WTC11 (cell line): ENCODE data around the gene FGF5. TPM values are rescaled to one million over a fixed set of nuclear protein-coding genes. Genes with fewer than 3 reads are reported as not detected.

ENCODE experiments used
- ATAC-seq: fragments of 200-7000 bp; cut with Tn5 transposase; 2 replicates; pipeline ENCODE4 v1.10.0; 2021; ENCODE audit warnings: mild to moderate bottlenecking, moderate library complexity
- CTCF ChIA-PET: fragments of 300-600 bp; sonication (Branson Sonifier 250); formaldehyde crosslinking; loops from one replicate; lab custom pipeline; 2021; ENCODE audit warnings: antibody characterized with exemption; lab: Charles Lee
- POLR2A ChIA-PET: fragments of 350-600 bp; sonication (Branson Sonifier 250); formaldehyde crosslinking; loops from one replicate; lab custom pipeline; 2021; ENCODE audit warnings: antibody characterized with exemption; lab: Charles Lee
- DNase-seq: peaks from one replicate; pipeline ENCODE4 v3.0.0; 2021; ENCODE audit warnings: low spot score
- H3K27ac Mint-ChIP-seq: 2 replicates; pipeline ENCODE4 v1.8.0; 2021; ENCODE audit warnings: mixed read lengths
- H3K27me3 Mint-ChIP-seq: 2 replicates; pipeline ENCODE4 v1.8.0; 2021; ENCODE audit warnings: low read depth, mild to moderate bottlenecking, moderate library complexity, mixed read lengths
- H3K36me3 Mint-ChIP-seq: 2 replicates; pipeline ENCODE4 v1.8.0; 2021; ENCODE audit warnings: mixed read lengths
- H3K4me1 Mint-ChIP-seq: 2 replicates; pipeline ENCODE4 v1.8.0; 2022; ENCODE audit warnings: mixed read lengths
- H3K4me3 Mint-ChIP-seq: 2 replicates; pipeline ENCODE4 v1.8.0; 2021; ENCODE audit warnings: mild to moderate bottlenecking, moderate library complexity, mixed read lengths
- H3K9me3 Mint-ChIP-seq: 2 replicates; pipeline ENCODE4 v1.8.0; 2021; ENCODE audit warnings: mixed read lengths
- ATF1 ChIP-seq: sonication (generic); formaldehyde crosslinking; IDR thresholded peaks from 2 replicates; pipeline ENCODE4 v1.8.1; 2023; ENCODE audit warnings: mild to moderate bottlenecking, moderate library complexity, missing genetic modification reagents
- CBFB ChIP-seq: sonication (generic); formaldehyde crosslinking; IDR thresholded peaks from 2 replicates; pipeline ENCODE4 v1.8.1; 2022; ENCODE audit warnings: mild to moderate bottlenecking, low read depth, missing genetic modification reagents
- CREB1 ChIP-seq: sonication (generic); formaldehyde crosslinking; IDR thresholded peaks from 2 replicates; pipeline ENCODE4 v1.8.0; 2023; ENCODE audit warnings: mild to moderate bottlenecking, missing genetic modification reagents
- ELF4 ChIP-seq: sonication (generic); formaldehyde crosslinking; IDR thresholded peaks from 2 replicates; pipeline ENCODE4 v1.8.1; 2022; ENCODE audit warnings: low read depth, mild to moderate bottlenecking, moderate library complexity, missing genetic modification reagents
- FOXJ3 ChIP-seq: sonication (generic); formaldehyde crosslinking; IDR thresholded peaks from 2 replicates; pipeline ENCODE4 v1.9.0; 2021; ENCODE audit warnings: missing genetic modification reagents, mild to moderate bottlenecking, borderline replicate concordance
- FOXP1 ChIP-seq: sonication (generic); formaldehyde crosslinking; IDR thresholded peaks from 2 replicates; pipeline ENCODE4 v1.8.0; 2022; ENCODE audit warnings: missing genetic modification reagents, mild to moderate bottlenecking, moderate library complexity, borderline replicate concordance
- GABPB1 ChIP-seq: sonication (generic); formaldehyde crosslinking; IDR thresholded peaks from 2 replicates; pipeline ENCODE4 v1.8.1; 2023; ENCODE audit warnings: mild to moderate bottlenecking, missing genetic modification reagents
- GTF2I ChIP-seq: fragments of 250-450 bp; sonication (Bioruptor Pico); conservative IDR thresholded peaks from 2 replicates; pipeline ENCODE4 v1.4.0; 2021; ENCODE audit warnings: mild to moderate bottlenecking
- JUN ChIP-seq: sonication (generic); formaldehyde crosslinking; IDR thresholded peaks from 2 replicates; pipeline ENCODE4 v1.8.0; 2023; ENCODE audit warnings: mild to moderate bottlenecking, missing genetic modification reagents
- PRRX2 ChIP-seq: fragments of 250-450 bp; sonication (Bioruptor Pico); IDR thresholded peaks from 2 replicates; pipeline ENCODE4 v1.8.0; 2021; ENCODE audit warnings: mild to moderate bottlenecking
- RORB ChIP-seq: fragments of 250-450 bp; sonication (Bioruptor Pico); IDR thresholded peaks from 2 replicates; pipeline ENCODE4 v1.9.0; 2021; ENCODE audit warnings: mild to moderate bottlenecking
- SMAD4 ChIP-seq: sonication (generic); formaldehyde crosslinking; IDR thresholded peaks from 2 replicates; pipeline ENCODE4 v1.8.0; 2022; ENCODE audit warnings: mild to moderate bottlenecking, missing genetic modification reagents
- SOX15 ChIP-seq: fragments of 250-450 bp; sonication (Bioruptor Pico); IDR thresholded peaks from 2 replicates; pipeline ENCODE4 v1.9.0; 2021; ENCODE audit warnings: mild to moderate bottlenecking
- SP1 ChIP-seq: sonication (generic); formaldehyde crosslinking; conservative IDR thresholded peaks from 2 replicates; pipeline ENCODE4 v1.8.1; 2022; ENCODE audit warnings: missing genetic modification reagents
- TEAD1 ChIP-seq: sonication (generic); formaldehyde crosslinking; IDR thresholded peaks from 2 replicates; pipeline ENCODE4 v1.8.0; 2022; ENCODE audit warnings: mild to moderate bottlenecking, missing genetic modification reagents
- TP53 ChIP-seq: sonication (generic); formaldehyde crosslinking; IDR thresholded peaks from 2 replicates; pipeline ENCODE4 v1.8.1; 2023; ENCODE audit warnings: mild to moderate bottlenecking, missing genetic modification reagents
- ZBTB21 ChIP-seq: sonication (generic); formaldehyde crosslinking; IDR thresholded peaks from 2 replicates; pipeline ENCODE4 v1.8.1; 2023; ENCODE audit warnings: mild to moderate bottlenecking, missing genetic modification reagents, borderline replicate concordance
- ZNF232 ChIP-seq: sonication (generic); formaldehyde crosslinking; IDR thresholded peaks from 2 replicates; pipeline ENCODE4 v1.8.0; 2022; ENCODE audit warnings: mild to moderate bottlenecking, missing genetic modification reagents
- ZNF263 ChIP-seq: sonication (generic); formaldehyde crosslinking; IDR thresholded peaks from 2 replicates; pipeline ENCODE4 v1.8.1; 2022; ENCODE audit warnings: low read depth, mild to moderate bottlenecking, moderate library complexity, missing genetic modification reagents
- ZNF317 ChIP-seq: sonication (generic); formaldehyde crosslinking; IDR thresholded peaks from 2 replicates; pipeline ENCODE4 v1.8.1; 2023; ENCODE audit warnings: low read depth, mild to moderate bottlenecking, moderate library complexity, missing genetic modification reagents, borderline replicate concordance
- ZNF423 ChIP-seq: fragments of 250-450 bp; sonication (Bioruptor Pico); IDR thresholded peaks from 2 replicates; pipeline ENCODE4 v2.1.2; 2022; ENCODE audit warnings: mild to moderate bottlenecking, moderate library complexity
- total RNA-seq: library from RNA; stranded (reverse); gene quantifications from 3 replicates; pipeline ENCODE4 v1.2.3, GENCODE V29; 2021
- TF ChIP-seq, protein P1 (sequence below): sonication (generic); formaldehyde crosslinking; IDR thresholded peaks from 2 replicates; pipeline ENCODE4 v1.8.1; 2022; ENCODE audit warnings: low read depth, missing genetic modification reagents, borderline replicate concordance
- TF ChIP-seq, protein P2 (sequence below): sonication (generic); formaldehyde crosslinking; IDR thresholded peaks from 2 replicates; pipeline ENCODE4 v1.8.1; 2023; ENCODE audit warnings: mild to moderate bottlenecking, missing genetic modification reagents
- TF ChIP-seq, protein P3 (sequence below): sonication (generic); formaldehyde crosslinking; IDR thresholded peaks from 2 replicates; pipeline ENCODE4 v1.8.0; 2022; ENCODE audit warnings: missing genetic modification reagents
- TF ChIP-seq, protein P4 (sequence below): fragments of 250-450 bp; sonication (Bioruptor Pico); IDR thresholded peaks from 2 replicates; pipeline ENCODE4 v1.9.0; 2021; ENCODE audit warnings: mild to moderate bottlenecking, borderline replicate concordance
- TF ChIP-seq, protein P5 (sequence below): sonication (generic); formaldehyde crosslinking; conservative IDR thresholded peaks from 2 replicates; pipeline ENCODE4 v1.8.1; 2022; ENCODE audit warnings: mild to moderate bottlenecking, missing genetic modification reagents

Gene FGF5
- total RNA-seq, 1 experiment from 2014 or later, result not detected

DNA sequence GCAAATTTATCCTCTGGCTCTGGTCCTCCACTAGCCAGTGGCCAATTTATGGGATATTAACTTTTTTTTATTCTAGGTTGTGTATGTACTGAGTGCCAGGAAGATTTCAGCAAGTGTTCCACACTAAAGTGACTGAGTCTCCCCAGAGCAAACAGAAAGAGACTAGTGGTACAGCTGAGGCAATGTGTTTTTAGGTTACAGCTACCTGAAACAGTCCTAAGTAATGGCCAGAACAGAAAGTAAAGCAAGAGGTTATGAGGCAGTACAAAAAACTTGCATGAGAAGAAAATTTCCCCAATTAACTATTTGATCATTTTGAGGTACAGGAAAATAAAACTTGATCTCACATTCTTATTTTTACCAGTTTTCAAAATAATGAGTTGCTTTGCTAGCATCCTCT, 38.0 kb upstream of the FGF5 start:
- ChIA-PET POLR2A (no interaction called here), CTCF (interaction anchor here (1.9 kb wide), 1 partner anchor 13 kb away, joined by 5 read pairs; no protein-coding TSS in a partner anchor)
- Mint-ChIP-seq H3K36me3 (no peaks in the 10 kb centered on the region), H3K9me3 (no peaks in the 10 kb centered on the region), H3K27ac (no peak overlapping the region), H3K4me3 (no peak overlapping the region), H3K27me3 (peaks cover 15% of the 10 kb centered on the region), H3K4me1 (no peaks in the 10 kb centered on the region)
- no peak for DNase-seq
- ATAC-seq, result no peak
- TF ChIP-seq RORB (CRISPR knock-in tag) (no peak), SMAD4 (CRISPR knock-in tag) (no peak), SOX15 (CRISPR knock-in tag) (no peak), ZNF423 (CRISPR knock-in tag) (no peak), FOXJ3 (CRISPR knock-in tag) (no peak), SP1 (CRISPR knock-in tag) (no peak), CBFB (CRISPR knock-in tag) (no peak), ATF1 (no peak), ELF4 (CRISPR knock-in tag) (no peak), CREB1 (CRISPR knock-in tag) (no peak), PRRX2 (CRISPR knock-in tag) (no peak), TP53 (CRISPR knock-in tag) (no peak)
- TF ChIP-seq, protein P1, sequence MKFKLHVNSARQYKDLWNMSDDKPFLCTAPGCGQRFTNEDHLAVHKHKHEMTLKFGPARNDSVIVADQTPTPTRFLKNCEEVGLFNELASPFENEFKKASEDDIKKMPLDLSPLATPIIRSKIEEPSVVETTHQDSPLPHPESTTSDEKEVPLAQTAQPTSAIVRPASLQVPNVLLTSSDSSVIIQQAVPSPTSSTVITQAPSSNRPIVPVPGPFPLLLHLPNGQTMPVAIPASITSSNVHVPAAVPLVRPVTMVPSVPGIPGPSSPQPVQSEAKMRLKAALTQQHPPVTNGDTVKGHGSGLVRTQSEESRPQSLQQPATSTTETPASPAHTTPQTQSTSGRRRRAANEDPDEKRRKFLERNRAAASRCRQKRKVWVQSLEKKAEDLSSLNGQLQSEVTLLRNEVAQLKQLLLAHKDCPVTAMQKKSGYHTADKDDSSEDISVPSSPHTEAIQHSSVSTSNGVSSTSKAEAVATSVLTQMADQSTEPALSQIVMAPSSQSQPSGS (CRISPR knock-in tag), result no peak
- TF ChIP-seq, protein P2, sequence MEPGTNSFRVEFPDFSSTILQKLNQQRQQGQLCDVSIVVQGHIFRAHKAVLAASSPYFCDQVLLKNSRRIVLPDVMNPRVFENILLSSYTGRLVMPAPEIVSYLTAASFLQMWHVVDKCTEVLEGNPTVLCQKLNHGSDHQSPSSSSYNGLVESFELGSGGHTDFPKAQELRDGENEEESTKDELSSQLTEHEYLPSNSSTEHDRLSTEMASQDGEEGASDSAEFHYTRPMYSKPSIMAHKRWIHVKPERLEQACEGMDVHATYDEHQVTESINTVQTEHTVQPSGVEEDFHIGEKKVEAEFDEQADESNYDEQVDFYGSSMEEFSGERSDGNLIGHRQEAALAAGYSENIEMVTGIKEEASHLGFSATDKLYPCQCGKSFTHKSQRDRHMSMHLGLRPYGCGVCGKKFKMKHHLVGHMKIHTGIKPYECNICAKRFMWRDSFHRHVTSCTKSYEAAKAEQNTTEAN (CRISPR knock-in tag), result no peak
- TF ChIP-seq, protein P3, sequence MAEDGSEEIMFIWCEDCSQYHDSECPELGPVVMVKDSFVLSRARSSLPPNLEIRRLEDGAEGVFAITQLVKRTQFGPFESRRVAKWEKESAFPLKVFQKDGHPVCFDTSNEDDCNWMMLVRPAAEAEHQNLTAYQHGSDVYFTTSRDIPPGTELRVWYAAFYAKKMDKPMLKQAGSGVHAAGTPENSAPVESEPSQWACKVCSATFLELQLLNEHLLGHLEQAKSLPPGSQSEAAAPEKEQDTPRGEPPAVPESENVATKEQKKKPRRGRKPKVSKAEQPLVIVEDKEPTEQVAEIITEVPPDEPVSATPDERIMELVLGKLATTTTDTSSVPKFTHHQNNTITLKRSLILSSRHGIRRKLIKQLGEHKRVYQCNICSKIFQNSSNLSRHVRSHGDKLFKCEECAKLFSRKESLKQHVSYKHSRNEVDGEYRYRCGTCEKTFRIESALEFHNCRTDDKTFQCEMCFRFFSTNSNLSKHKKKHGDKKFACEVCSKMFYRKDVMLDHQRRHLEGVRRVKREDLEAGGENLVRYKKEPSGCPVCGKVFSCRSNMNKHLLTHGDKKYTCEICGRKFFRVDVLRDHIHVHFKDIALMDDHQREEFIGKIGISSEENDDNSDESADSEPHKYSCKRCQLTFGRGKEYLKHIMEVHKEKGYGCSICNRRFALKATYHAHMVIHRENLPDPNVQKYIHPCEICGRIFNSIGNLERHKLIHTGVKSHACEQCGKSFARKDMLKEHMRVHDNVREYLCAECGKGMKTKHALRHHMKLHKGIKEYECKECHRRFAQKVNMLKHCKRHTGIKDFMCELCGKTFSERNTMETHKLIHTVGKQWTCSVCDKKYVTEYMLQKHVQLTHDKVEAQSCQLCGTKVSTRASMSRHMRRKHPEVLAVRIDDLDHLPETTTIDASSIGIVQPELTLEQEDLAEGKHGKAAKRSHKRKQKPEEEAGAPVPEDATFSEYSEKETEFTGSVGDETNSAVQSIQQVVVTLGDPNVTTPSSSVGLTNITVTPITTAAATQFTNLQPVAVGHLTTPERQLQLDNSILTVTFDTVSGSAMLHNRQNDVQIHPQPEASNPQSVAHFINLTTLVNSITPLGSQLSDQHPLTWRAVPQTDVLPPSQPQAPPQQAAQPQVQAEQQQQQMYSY (CRISPR knock-in tag), result no peak
- TF ChIP-seq, protein P4, sequence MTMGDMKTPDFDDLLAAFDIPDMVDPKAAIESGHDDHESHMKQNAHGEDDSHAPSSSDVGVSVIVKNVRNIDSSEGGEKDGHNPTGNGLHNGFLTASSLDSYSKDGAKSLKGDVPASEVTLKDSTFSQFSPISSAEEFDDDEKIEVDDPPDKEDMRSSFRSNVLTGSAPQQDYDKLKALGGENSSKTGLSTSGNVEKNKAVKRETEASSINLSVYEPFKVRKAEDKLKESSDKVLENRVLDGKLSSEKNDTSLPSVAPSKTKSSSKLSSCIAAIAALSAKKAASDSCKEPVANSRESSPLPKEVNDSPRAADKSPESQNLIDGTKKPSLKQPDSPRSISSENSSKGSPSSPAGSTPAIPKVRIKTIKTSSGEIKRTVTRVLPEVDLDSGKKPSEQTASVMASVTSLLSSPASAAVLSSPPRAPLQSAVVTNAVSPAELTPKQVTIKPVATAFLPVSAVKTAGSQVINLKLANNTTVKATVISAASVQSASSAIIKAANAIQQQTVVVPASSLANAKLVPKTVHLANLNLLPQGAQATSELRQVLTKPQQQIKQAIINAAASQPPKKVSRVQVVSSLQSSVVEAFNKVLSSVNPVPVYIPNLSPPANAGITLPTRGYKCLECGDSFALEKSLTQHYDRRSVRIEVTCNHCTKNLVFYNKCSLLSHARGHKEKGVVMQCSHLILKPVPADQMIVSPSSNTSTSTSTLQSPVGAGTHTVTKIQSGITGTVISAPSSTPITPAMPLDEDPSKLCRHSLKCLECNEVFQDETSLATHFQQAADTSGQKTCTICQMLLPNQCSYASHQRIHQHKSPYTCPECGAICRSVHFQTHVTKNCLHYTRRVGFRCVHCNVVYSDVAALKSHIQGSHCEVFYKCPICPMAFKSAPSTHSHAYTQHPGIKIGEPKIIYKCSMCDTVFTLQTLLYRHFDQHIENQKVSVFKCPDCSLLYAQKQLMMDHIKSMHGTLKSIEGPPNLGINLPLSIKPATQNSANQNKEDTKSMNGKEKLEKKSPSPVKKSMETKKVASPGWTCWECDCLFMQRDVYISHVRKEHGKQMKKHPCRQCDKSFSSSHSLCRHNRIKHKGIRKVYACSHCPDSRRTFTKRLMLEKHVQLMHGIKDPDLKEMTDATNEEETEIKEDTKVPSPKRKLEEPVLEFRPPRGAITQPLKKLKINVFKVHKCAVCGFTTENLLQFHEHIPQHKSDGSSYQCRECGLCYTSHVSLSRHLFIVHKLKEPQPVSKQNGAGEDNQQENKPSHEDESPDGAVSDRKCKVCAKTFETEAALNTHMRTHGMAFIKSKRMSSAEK (CRISPR knock-in tag), result no peak

DNA sequence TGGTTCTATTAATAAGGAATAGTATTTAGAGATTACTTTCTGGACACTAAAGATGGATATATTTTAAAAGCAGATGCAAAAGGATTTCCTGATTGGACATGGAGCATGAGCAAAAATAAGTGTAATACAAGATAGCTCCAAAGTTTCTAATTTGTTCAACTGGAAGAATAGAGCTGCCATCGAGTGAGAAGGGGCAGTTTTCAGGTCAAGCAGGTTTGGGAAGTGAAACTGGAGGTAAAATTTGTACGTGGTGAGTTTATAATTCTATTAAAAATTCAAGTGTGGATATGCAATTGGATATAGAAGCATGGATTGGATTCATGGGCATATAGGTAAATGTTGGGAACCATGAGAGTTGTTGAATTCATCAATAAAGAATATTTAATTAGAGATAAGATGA, 37.3 kb upstream of the FGF5 start:
- CTCF ChIA-PET, result interaction anchor here (1.9 kb wide), 1 partner anchor 13 kb away, joined by 5 read pairs; no protein-coding TSS in a partner anchor
- H3K9me3 Mint-ChIP-seq, result no peaks in the 10 kb centered on the region
- POLR2A ChIA-PET, result no interaction called here
- H3K27me3 Mint-ChIP-seq, result peaks cover 15% of the 10 kb centered on the region
- no peak overlapping the region for H3K27ac Mint-ChIP-seq
- H3K4me1 Mint-ChIP-seq, result no peaks in the 10 kb centered on the region
- ATAC-seq (no peak), DNase-seq (no peak)
- H3K4me3 Mint-ChIP-seq, result no peak overlapping the region
- no peaks in the 10 kb centered on the region for H3K36me3 Mint-ChIP-seq
- no peak for TF ChIP-seq ZNF317 (CRISPR knock-in tag)
- TF ChIP-seq ZBTB21 (CRISPR knock-in tag), result no peak
- TF ChIP-seq GTF2I (CRISPR knock-in tag), result no peak
- TF ChIP-seq JUN, result no peak
- TF ChIP-seq GABPB1 (CRISPR knock-in tag), result no peak
- TF ChIP-seq FOXP1, result no peak
- TF ChIP-seq, protein P5, sequence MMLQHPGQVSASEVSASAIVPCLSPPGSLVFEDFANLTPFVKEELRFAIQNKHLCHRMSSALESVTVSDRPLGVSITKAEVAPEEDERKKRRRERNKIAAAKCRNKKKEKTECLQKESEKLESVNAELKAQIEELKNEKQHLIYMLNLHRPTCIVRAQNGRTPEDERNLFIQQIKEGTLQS, result no peak
- no peak for TF ChIP-seq TEAD1 (CRISPR knock-in tag)
- no peak for TF ChIP-seq ZNF263 (CRISPR knock-in tag)
- no peak for TF ChIP-seq ZNF232
